Activated CD4-positive, alpha-beta T cell treated with anti-CD3 and anti-CD28 coated beads, Interleukin-2, amount 50 U/mL, for 24 hours (primary cell): ENCODE data around the gene YAP1.

Experiments
- DNase-seq, 2 donors: peaks; one replicate each; pipeline ENCODE4 v3.0.0-alpha.2; 2020; ENCODE audit warnings: low read depth in 1 of 2, low spot score in 1 of 2

YAP1 gene

DNA sequence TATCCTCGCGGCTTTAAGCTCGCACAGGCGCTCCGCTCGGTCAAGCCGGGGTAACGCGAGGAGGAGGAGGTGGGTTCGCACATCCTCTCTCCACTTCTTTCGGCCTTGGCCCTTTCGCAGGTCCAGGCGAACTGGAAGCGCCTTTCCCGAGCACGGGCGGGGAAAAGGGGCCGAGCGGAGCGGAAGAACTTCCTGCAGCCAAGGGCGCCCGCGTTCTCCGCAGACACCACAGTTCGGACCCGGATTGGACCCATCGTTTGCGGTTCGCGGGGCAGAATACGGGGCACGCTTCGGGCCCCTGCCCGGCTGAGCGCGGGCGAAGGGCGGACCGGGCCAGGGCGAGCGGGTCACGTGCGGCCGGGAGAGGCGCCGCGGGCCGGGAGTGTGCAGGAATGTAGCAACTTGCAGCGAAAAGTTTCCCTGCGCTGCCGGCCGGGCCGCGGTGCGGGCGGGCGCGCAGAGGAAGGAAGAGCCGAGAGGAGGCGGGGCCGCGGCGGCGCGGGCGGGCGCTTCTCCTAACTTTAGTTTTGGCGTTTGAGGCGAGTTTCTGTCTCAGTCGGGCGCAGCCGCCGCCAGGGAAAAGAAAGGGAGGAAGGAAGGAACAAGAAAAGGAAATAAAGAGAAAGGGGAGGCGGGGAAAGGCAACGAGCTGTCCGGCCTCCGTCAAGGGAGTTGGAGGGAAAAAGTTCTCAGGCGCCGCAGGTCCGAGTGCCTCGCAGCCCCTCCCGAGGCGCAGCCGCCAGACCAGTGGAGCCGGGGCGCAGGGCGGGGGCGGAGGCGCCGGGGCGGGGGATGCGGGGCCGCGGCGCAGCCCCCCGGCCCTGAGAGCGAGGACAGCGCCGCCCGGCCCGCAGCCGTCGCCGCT is at the start of gene YAP1:
YAP1 (plus strand) TSS at position 552 of the 865 bp plus-strand sequence. CDS start 402 bp downstream, outside the sequence.
- peak; percentile 33 to 37 for DNase-seq

- DNase-seq: no peak
These were observed 49.0 kb upstream of the YAP1 start for GRCh38 chr11:102061276-102061675.

DNA sequence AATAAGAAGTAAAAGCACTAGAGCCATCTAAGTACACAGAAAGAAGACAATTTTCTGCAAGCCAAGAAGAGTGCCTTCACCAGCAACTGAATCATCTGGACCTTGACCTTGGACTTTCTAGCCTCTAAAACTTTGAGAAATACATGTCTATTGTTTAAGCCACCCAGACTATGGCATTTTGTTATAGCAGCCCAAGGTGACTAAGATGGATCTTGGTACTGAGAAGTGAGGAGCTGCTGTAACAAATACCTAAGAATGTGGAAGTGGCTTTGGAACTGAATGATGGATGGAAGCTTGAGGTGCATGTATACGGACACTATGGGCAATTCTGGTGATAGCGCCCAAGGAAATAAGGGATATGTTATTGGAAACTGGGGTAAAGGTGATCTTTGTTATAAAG is 48.1 kb upstream of the YAP1 start:
- DNase-seq: no peak

DNA sequence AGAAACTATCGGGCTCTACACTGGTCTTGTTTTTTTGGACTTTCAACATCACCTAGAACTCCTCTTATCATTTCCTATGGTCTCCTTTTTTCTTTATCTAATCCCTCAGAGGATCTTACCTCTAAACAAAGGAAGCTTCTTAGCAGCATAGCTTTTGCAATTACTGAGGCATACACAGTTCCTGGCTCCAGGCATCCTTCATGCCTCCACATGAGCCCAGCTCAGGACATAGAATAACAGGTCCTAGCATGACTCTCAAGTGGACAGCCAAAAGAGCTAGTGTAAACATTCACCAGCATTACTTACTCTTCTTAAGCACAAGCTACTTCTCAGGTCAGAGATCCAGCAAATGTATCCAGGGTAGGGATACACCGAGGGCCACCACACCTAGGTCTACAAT is 45.9 kb upstream of the YAP1 start:
- DNase-seq: no peak

- DNase-seq: no peak
These were observed 39.5 kb upstream of the YAP1 start for GRCh38 chr11:102070766-102071165.

GRCh38 chr11:102071497-102072472 is 38.5 kb upstream of the YAP1 start:
- no peak for DNase-seq

DNA sequence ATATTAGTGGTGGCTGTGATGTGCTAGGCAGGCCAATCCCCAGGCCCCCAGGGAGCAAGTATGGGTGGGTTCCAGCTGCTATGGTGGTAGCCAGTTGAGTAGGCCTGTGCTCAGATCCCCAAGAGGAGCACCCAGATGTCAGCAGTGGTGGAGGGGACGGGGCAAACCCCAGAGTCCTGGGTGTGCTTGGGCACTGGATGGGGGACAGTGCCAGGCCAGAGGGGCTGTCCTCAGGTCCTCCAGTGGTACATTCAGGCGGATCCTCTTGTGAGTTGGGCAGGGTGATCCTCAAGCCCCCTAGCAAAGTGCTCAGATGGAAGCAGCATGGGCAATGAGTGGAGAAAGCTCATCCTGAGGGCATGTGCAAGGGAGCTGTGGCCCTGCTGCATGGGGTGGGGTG is 37.0 kb upstream of the YAP1 start:
- DNase-seq: no peak

DNA sequence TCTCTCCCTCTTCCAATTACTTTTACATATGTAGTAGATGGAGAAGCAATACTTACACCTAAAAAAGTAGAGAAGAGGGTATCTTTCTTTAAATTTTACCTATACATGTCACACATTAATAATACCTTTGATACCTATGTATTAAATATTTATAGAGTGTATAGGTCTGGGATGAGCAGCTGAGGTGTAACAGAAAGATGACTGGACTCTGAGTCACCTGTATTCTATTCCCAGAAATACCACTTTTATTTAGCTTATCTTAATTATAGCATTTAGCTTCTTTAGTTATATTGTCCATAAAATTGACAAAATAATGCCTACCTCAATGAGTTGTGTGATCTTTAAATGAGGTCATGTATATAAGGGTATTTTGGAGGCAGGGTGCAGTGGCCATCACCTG is 30.6 kb upstream of the YAP1 start:
- DNase-seq: no peak

- DNase-seq: no peak
These were observed 28.9 kb upstream of the YAP1 start for GRCh38 chr11:102081313-102081712.

DNA sequence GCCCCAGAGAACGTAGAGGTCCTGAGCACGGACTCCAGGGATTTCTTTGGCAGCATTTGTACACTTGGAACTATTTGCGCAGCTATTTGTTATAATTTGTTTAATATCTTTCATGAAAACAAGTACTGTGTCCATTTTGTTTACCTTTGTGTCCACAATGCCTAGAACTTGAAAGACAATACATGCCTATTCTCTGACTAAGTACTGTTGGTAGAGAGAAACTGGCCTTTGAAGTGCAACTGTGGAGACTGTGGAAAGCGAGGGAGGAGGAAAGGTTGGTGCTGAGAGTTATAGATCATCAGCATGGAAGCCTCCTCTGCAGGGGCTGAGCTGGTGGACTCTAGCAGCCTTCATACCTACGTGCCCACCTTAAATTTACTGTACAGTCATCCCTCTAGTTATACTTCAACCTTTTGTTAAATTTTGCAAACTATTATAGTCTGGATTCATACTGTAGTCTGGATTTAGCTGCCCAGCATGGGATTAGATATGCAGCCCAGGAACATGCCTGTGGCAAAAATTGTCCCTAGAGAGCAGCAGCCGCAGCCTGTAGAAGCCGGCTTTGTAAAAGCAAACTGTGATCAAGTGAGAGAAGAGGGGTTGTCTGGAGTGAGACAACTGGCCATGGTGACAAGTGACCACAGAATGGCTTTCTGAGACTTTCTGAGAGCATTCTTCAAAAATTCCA is 24.2 kb upstream of the YAP1 start:
- no peak for DNase-seq

GRCh38 chr11:102097186-102097585 is 13.1 kb upstream of the YAP1 start:
- DNase-seq: no peak

GRCh38 chr11:102099755-102100154 is 10.5 kb upstream of the YAP1 start:
- no peak for DNase-seq

GRCh38 chr11:102108734-102109440 is 1.4 kb upstream of the YAP1 start:
- no peak for DNase-seq

DNA sequence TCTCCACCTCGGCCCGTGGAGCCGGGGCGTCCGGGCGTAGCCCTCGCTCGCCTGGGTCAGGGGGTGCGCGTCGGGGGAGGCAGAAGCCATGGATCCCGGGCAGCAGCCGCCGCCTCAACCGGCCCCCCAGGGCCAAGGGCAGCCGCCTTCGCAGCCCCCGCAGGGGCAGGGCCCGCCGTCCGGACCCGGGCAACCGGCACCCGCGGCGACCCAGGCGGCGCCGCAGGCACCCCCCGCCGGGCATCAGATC is 439 bp downstream of the YAP1 start:
- no peak for DNase-seq

- DNase-seq: no peak
These were observed 952 bp downstream of the YAP1 start for GRCh38 chr11:102111011-102111786.

DNA sequence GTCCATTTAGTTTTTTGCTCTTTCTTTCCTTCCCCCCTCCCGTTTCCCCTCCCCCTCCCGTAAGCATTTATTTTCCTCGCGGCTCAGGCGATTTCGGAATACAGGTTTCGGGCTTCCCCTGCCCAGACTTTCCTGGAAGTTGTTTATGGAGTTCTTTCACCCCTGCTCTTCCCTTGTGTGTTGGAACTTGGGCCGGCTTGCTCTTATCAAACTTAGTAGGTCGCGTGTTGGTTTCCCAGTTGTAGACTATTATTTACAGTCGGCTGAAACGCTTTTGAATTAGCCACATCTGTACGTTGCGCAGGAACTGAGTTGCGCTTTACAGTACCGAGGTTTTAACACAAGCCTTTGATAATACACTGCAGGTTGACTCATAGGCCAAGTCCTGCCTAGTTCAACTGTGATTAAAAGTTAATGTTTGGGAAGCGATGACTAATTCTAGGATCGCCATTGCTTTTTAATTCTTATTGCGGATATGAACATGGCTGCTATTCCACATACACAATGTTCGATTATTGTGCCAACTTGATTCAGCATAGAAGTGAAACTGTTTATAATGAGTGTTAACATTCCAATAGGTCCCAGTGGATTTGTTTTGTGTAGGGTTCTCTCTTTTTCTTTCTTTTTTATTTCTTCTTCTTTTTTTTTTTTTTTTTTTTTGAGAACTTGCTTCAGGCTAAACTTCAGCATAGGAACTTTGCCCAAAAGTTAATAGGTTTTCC is 1.7 kb downstream of the YAP1 start:
- peak in 1 of 2 donors; percentile 9 for DNase-seq

DNA sequence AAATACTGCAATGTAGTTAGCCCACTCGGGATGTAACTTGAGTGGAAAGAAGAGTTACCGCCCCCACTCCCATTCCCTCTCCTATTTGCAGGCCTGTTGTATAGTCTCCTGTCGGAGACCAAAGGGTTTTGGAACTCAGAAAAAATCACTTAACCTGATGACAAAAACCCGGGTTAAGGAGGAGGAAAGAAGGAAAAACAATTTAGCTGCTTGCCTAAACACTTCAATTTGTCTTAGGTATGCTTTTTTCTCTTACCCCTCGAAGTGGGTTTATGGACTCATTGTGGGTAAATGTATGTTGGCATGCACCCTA is 2.2 kb downstream of the YAP1 start:
- no peak for DNase-seq

DNA sequence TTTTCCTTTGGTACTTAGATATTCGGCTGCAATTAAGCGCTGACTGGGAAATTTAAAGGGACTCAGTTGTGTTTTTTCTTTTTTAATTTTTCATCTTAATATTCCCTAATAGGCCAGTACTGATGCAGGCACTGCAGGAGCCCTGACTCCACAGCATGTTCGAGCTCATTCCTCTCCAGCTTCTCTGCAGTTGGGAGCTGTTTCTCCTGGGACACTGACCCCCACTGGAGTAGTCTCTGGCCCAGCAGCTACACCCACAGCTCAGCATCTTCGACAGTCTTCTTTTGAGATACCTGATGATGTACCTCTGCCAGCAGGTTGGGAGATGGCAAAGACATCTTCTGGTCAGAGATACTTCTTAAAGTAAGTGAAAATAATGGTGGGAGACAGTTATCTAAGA is 3.8 kb downstream of the YAP1 start:
- DNase-seq: no peak

- DNase-seq: no peak
These were observed 5.3 kb downstream of the YAP1 start for GRCh38 chr11:102115557-102115956.
